A549 (cell line): ENCODE data around the gene CCL3.

ENCODE experiments used
- EP300 ChIP-seq, 2 experiments: fragments of >200 bp; sonication (Bioruptor Twin); formaldehyde crosslinking; IDR thresholded peaks; 2 replicates in 1 of 2; 3 replicates in 1 of 2; pipeline ENCODE4 v1.6.1; 2016 to 2017
- POLR2A ChIP-seq: IDR thresholded peaks from 2 replicates; pipeline ENCODE4 v1.6.1; 2012; ENCODE audit warnings: mild to moderate bottlenecking, low read length
- TFCP2L1 ChIP-seq: fragments of 250-450 bp; sonication (Bioruptor Pico); IDR thresholded peaks from 2 replicates; pipeline ENCODE4 v1.5.0; 2021; ENCODE audit warnings: mild to moderate bottlenecking
- ZSCAN20 ChIP-seq: fragments of 250-450 bp; sonication (Bioruptor Pico); IDR thresholded peaks from 2 replicates; pipeline ENCODE4 v1.8.0; 2022; ENCODE audit warnings: mild to moderate bottlenecking, moderate library complexity
- TF ChIP-seq, protein P1 (sequence below): IDR thresholded peaks from 2 replicates; pipeline ENCODE4 v1.6.1; 2012
- TF ChIP-seq, protein P2 (sequence below): fragments of 200-600 bp; sonication (generic); IDR thresholded peaks from 2 replicates; pipeline ENCODE4 v1.6.1; 2016; ENCODE audit warnings: antibody characterized with exemption, mild to moderate bottlenecking, moderate library complexity
- TF ChIP-seq, protein P3 (sequence below): fragments of >200 bp; sonication (Bioruptor Twin); formaldehyde crosslinking; IDR thresholded peaks from 3 replicates; pipeline ENCODE4 v1.5.1; 2016
- TF ChIP-seq, protein P4 (sequence below): fragments of 250-450 bp; sonication (Bioruptor Pico); IDR thresholded peaks from 2 replicates; pipeline ENCODE4 v1.5.0; 2021; ENCODE audit warnings: mild to moderate bottlenecking, moderate library complexity, borderline replicate concordance
- TF ChIP-seq, protein P5 (sequence below): IDR thresholded peaks from 2 replicates; pipeline ENCODE4 v1.6.1; 2012

DNA sequence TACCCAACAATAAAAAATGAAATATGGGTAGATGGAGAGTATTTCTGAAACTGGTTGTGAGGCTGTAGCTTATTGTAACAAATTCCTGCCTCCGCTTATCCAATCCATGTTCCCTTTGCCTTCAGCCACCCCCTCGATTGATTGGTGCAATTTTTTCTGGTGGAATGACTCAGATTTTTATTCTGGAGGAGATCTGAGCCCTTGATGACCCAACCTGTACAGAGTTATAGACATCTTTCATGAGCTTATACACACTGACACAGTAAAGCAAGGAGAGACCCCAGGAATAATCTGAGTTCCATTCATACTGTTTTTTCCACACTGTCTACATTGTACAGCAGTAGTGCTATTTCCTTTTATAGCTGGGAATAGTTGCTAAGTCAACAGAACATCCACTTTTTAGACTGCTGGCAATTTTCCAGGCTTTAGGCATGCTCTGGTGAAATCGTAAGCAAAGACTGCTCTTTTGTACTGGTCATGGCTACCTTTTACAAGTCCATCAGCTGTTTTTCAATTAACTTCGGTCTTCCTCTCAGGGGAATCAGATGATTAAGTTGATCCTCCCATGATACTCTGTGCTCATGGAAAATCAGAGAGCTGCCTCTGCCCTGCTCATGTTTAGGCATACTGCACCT lies 43.8 kb upstream of the CCL3 start:
- TF ChIP-seq, protein P1, sequence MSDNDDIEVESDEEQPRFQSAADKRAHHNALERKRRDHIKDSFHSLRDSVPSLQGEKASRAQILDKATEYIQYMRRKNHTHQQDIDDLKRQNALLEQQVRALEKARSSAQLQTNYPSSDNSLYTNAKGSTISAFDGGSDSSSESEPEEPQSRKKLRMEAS: no peak
- TF ChIP-seq, protein P2, sequence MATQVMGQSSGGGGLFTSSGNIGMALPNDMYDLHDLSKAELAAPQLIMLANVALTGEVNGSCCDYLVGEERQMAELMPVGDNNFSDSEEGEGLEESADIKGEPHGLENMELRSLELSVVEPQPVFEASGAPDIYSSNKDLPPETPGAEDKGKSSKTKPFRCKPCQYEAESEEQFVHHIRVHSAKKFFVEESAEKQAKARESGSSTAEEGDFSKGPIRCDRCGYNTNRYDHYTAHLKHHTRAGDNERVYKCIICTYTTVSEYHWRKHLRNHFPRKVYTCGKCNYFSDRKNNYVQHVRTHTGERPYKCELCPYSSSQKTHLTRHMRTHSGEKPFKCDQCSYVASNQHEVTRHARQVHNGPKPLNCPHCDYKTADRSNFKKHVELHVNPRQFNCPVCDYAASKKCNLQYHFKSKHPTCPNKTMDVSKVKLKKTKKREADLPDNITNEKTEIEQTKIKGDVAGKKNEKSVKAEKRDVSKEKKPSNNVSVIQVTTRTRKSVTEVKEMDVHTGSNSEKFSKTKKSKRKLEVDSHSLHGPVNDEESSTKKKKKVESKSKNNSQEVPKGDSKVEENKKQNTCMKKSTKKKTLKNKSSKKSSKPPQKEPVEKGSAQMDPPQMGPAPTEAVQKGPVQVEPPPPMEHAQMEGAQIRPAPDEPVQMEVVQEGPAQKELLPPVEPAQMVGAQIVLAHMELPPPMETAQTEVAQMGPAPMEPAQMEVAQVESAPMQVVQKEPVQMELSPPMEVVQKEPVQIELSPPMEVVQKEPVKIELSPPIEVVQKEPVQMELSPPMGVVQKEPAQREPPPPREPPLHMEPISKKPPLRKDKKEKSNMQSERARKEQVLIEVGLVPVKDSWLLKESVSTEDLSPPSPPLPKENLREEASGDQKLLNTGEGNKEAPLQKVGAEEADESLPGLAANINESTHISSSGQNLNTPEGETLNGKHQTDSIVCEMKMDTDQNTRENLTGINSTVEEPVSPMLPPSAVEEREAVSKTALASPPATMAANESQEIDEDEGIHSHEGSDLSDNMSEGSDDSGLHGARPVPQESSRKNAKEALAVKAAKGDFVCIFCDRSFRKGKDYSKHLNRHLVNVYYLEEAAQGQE: no peak
- TF ChIP-seq, protein P3, sequence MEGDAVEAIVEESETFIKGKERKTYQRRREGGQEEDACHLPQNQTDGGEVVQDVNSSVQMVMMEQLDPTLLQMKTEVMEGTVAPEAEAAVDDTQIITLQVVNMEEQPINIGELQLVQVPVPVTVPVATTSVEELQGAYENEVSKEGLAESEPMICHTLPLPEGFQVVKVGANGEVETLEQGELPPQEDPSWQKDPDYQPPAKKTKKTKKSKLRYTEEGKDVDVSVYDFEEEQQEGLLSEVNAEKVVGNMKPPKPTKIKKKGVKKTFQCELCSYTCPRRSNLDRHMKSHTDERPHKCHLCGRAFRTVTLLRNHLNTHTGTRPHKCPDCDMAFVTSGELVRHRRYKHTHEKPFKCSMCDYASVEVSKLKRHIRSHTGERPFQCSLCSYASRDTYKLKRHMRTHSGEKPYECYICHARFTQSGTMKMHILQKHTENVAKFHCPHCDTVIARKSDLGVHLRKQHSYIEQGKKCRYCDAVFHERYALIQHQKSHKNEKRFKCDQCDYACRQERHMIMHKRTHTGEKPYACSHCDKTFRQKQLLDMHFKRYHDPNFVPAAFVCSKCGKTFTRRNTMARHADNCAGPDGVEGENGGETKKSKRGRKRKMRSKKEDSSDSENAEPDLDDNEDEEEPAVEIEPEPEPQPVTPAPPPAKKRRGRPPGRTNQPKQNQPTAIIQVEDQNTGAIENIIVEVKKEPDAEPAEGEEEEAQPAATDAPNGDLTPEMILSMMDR: no peak
- TF ChIP-seq, protein P4, sequence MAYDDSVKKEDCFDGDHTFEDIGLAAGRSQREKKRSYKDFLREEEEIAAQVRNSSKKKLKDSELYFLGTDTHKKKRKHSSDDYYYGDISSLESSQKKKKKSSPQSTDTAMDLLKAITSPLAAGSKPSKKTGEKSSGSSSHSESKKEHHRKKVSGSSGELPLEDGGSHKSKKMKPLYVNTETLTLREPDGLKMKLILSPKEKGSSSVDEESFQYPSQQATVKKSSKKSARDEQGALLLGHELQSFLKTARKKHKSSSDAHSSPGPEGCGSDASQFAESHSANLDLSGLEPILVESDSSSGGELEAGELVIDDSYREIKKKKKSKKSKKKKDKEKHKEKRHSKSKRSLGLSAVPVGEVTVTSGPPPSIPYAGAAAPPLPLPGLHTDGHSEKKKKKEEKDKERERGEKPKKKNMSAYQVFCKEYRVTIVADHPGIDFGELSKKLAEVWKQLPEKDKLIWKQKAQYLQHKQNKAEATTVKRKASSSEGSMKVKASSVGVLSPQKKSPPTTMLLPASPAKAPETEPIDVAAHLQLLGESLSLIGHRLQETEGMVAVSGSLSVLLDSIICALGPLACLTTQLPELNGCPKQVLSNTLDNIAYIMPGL (CRISPR knock-in tag): no peak
- no peak for TF ChIP-seq POLR2A
- TF ChIP-seq TFCP2L1: no peak
- TF ChIP-seq EP300 (IDR thresholded peaks at IDR 0.05): no peak
- no peak for TF ChIP-seq ZSCAN20
- TF ChIP-seq, protein P5, sequence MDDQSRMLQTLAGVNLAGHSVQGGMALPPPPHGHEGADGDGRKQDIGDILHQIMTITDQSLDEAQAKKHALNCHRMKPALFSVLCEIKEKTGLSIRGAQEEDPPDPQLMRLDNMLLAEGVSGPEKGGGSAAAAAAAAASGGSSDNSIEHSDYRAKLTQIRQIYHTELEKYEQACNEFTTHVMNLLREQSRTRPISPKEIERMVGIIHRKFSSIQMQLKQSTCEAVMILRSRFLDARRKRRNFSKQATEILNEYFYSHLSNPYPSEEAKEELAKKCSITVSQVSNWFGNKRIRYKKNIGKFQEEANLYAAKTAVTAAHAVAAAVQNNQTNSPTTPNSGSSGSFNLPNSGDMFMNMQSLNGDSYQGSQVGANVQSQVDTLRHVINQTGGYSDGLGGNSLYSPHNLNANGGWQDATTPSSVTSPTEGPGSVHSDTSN: no peak
